ENCODE data around the gene CNTLN. TPM values are rescaled to one million over a fixed set of nuclear protein-coding genes. Genes with fewer than 3 reads are reported as not detected.

CNTLN gene
- total and polyA plus RNA-seq, 2 donors (not counting 1 experiment from before 2014, with no cell fraction given) = 9.1 to 13.0 TPM

DNA sequence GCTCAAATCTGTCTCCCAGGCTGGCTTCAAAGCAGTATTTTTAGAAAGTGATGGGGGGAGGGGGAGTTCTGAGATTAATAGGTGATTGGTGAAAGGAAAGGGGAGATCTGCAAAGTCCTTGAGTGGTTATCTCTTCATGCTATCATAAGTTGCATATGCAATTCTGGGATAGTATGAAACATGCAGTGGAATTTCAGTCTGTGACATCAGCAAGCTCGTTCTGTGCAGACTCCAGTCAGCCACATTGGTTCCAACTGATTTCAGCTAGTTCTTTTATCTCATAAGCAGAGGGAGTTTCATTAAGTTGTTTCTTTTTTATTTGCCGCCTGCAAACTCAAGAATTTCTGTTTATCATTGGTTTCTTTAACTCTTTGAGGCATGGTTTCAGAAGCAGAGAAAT, 263.5 kb downstream of the CNTLN start:
- TF ChIP-seq EZH2 (IDR thresholded peaks at IDR 0.05; ENCODE audit: low read length, missing control alignments) (no peak), CTCF (conservative IDR thresholded peaks at IDR 0.05 in 1 of 2, IDR thresholded peaks at IDR 0.05 in 1 of 2; ENCODE audit: low read depth in 1 of 2, low read length in 2 of 2) (no peak)
- no peaks in the 10 kb centered on the region for H3K79me2 ChIP-seq (ENCODE audit: control insufficient read depth, insufficient read depth, low read length)
- H3K9me3 ChIP-seq (ENCODE audit: control insufficient read depth, insufficient read depth, low read depth, low read length) = no peaks in the 10 kb centered on the region
- no peaks in the 10 kb centered on the region for H3K4me1 ChIP-seq (ENCODE audit: control insufficient read depth, extremely low read depth, insufficient read depth, low read length)
- no peak overlapping the region for H3K4me2 ChIP-seq (ENCODE audit: extremely low read depth, insufficient read depth, low read length)
- H3K4me3 ChIP-seq (replicated peaks in 1 of 4; ENCODE audit: control extremely low read depth in 1 of 4, insufficient read depth in 1 of 4, low read depth in 3 of 4, low read length in 4 of 4) = no peak overlapping the region
- H4K20me1 ChIP-seq (ENCODE audit: control insufficient read depth, extremely low read depth, insufficient read depth, low read length) = no peaks in the 10 kb centered on the region
- no peak overlapping the region for H2AFZ ChIP-seq (ENCODE audit: low read length)
- H3K9ac ChIP-seq (ENCODE audit: insufficient read depth, low read length) = no peak overlapping the region
- no peaks in the 10 kb centered on the region for H3K36me3 ChIP-seq (ENCODE audit: control insufficient read depth, insufficient read depth, low read length)
- DNase-seq (ENCODE audit: low read depth in 2 of 2) = peak; percentile 7 to 74
- H3K27ac ChIP-seq (ENCODE audit: insufficient read depth, low read length) = no peak overlapping the region
- H3K27me3 ChIP-seq (ENCODE audit: control insufficient read depth, insufficient read depth, low read length) = no peaks in the 10 kb centered on the region

GRCh38 chr9:17401858-17402257, 267.0 kb downstream of the CNTLN start:
- H4K20me1 ChIP-seq (ENCODE audit: control insufficient read depth, extremely low read depth, insufficient read depth, low read length) = no peaks in the 10 kb centered on the region
- H3K27me3 ChIP-seq (ENCODE audit: control insufficient read depth, insufficient read depth, low read length) = no peaks in the 10 kb centered on the region
- peak in 1 of 2 donors; percentile 29 for DNase-seq (ENCODE audit: low read depth in 2 of 2)
- no peaks in the 10 kb centered on the region for H3K79me2 ChIP-seq (ENCODE audit: control insufficient read depth, insufficient read depth, low read length)
- H3K4me1 ChIP-seq (ENCODE audit: control insufficient read depth, extremely low read depth, insufficient read depth, low read length) = no peaks in the 10 kb centered on the region
- no peaks in the 10 kb centered on the region for H3K36me3 ChIP-seq (ENCODE audit: control insufficient read depth, insufficient read depth, low read length)
- H3K9ac ChIP-seq (ENCODE audit: insufficient read depth, low read length) = no peak overlapping the region
- H3K9me3 ChIP-seq (ENCODE audit: control insufficient read depth, insufficient read depth, low read depth, low read length) = no peaks in the 10 kb centered on the region
- no peak for TF ChIP-seq EZH2 (IDR thresholded peaks at IDR 0.05; ENCODE audit: low read length, missing control alignments)
- TF ChIP-seq CTCF (conservative IDR thresholded peaks at IDR 0.05 in 1 of 2, IDR thresholded peaks at IDR 0.05 in 1 of 2; ENCODE audit: low read depth in 1 of 2, low read length in 2 of 2) = no peak
- H3K4me3 ChIP-seq (replicated peaks in 1 of 4; ENCODE audit: control extremely low read depth in 1 of 4, insufficient read depth in 1 of 4, low read depth in 3 of 4, low read length in 4 of 4) = no peak overlapping the region
- H3K4me2 ChIP-seq (ENCODE audit: extremely low read depth, insufficient read depth, low read length) = no peak overlapping the region
- H3K27ac ChIP-seq (ENCODE audit: insufficient read depth, low read length) = no peak overlapping the region
- H2AFZ ChIP-seq (ENCODE audit: low read length) = no peak overlapping the region

DNA sequence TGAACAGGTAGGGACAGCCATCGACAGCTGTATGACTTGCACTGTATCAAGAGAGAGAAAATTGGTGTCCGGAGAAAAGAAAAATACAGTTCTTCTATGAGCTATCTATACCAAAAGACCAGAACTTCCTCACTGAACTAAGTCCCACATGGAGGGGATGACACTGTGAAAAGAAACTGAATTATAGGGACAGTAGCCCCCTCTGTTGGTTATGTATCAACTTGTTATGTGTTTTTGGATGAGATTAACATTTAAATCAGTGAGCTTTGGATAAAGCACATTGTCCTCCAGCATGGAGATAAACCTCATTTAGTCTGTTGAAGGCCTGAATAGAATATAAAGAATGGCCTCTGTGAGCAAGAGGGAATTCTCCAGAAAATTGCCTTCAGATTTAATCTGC, 267.5 kb downstream of the CNTLN start:
- Histone ChIP-seq H3K9me3 (ENCODE audit: control insufficient read depth, insufficient read depth, low read depth, low read length) (no peaks in the 10 kb centered on the region), H3K4me1 (ENCODE audit: control insufficient read depth, extremely low read depth, insufficient read depth, low read length) (no peaks in the 10 kb centered on the region), H3K27me3 (ENCODE audit: control insufficient read depth, insufficient read depth, low read length) (no peaks in the 10 kb centered on the region), H3K79me2 (ENCODE audit: control insufficient read depth, insufficient read depth, low read length) (no peaks in the 10 kb centered on the region), H3K27ac (ENCODE audit: insufficient read depth, low read length) (no peak overlapping the region), H3K9ac (ENCODE audit: insufficient read depth, low read length) (no peak overlapping the region), H2AFZ (ENCODE audit: low read length) (no peak overlapping the region), H3K4me3 (replicated peaks in 1 of 4; ENCODE audit: control extremely low read depth in 1 of 4, insufficient read depth in 1 of 4, low read depth in 3 of 4, low read length in 4 of 4) (no peak overlapping the region), H4K20me1 (ENCODE audit: control insufficient read depth, extremely low read depth, insufficient read depth, low read length) (no peaks in the 10 kb centered on the region), H3K36me3 (ENCODE audit: control insufficient read depth, insufficient read depth, low read length) (no peaks in the 10 kb centered on the region), H3K4me2 (ENCODE audit: extremely low read depth, insufficient read depth, low read length) (no peak overlapping the region)
- peak; percentile 10 to 49 for DNase-seq (ENCODE audit: low read depth in 2 of 2)
- peak in 1 of 2 donors; percentile 18 for TF ChIP-seq CTCF (conservative IDR thresholded peaks at IDR 0.05 in 1 of 2, IDR thresholded peaks at IDR 0.05 in 1 of 2; ENCODE audit: low read depth in 1 of 2, low read length in 2 of 2)
- no peak for TF ChIP-seq EZH2 (IDR thresholded peaks at IDR 0.05; ENCODE audit: low read length, missing control alignments)
